Trophoblast cell (in vitro differentiated cells and primary cell): ENCODE results near the gene ANKRD6.

Experiments used
- DNase-seq, 2 donors: peaks; one replicate each; pipeline ENCODE4 v3.0.0-alpha.2; 2016
- H2AFZ ChIP-seq: 2 replicates; pipeline ENCODE4 v1.6.1; 2013; ENCODE audit warnings: low read length, moderate library complexity, mild to moderate bottlenecking; ENCODE audit not compliant: insufficient read depth, poor library complexity
- H2AK5ac ChIP-seq: 2 replicates; pipeline ENCODE4 v1.6.1; 2013; ENCODE audit warnings: mild to moderate bottlenecking, low read length
- H2BK120ac ChIP-seq: 2 replicates; pipeline ENCODE4 v1.6.1; 2013; ENCODE audit warnings: low read length, mild to moderate bottlenecking, moderate library complexity; ENCODE audit not compliant: insufficient read depth, poor library complexity
- H2BK12ac ChIP-seq: 2 replicates; pipeline ENCODE4 v1.6.1; 2013; ENCODE audit warnings: mild to moderate bottlenecking, low read length, moderate library complexity
- H2BK5ac ChIP-seq: 2 replicates; pipeline ENCODE4 v1.6.1; 2013; ENCODE audit warnings: low read length, low read depth, moderate library complexity, mild to moderate bottlenecking; ENCODE audit not compliant: poor library complexity
- H3K14ac ChIP-seq: 2 replicates; pipeline ENCODE4 v1.6.1; 2013; ENCODE audit warnings: mild to moderate bottlenecking, low read length
- H3K18ac ChIP-seq: 2 replicates; pipeline ENCODE4 v1.6.1; 2013; ENCODE audit warnings: mild to moderate bottlenecking, low read length
- H3K23ac ChIP-seq: 2 replicates; pipeline ENCODE4 v1.6.1; 2013; ENCODE audit warnings: low read length
- H3K27ac ChIP-seq: 2 replicates; pipeline ENCODE4 v1.5.1; 2013; ENCODE audit warnings: low read depth, mild to moderate bottlenecking, inconsistent platforms, low read length, moderate library complexity
- H3K27me3 ChIP-seq: 2 replicates; pipeline ENCODE4 v1.6.1; 2013; ENCODE audit warnings: inconsistent platforms, mild to moderate bottlenecking, low read length, moderate library complexity; ENCODE audit not compliant: insufficient read depth
- H3K36me3 ChIP-seq, 2 experiments: 1 replicate in 1 of 2; 2 replicates in 1 of 2; pipeline ENCODE4 v1.6.1; 2013; ENCODE audit warnings: low read length in 2 of 2, mild to moderate bottlenecking in 2 of 2, moderate library complexity in 1 of 2; ENCODE audit not compliant: insufficient read depth in 2 of 2, control insufficient read depth in 1 of 2
- H3K4ac ChIP-seq: 2 replicates; pipeline ENCODE4 v1.6.1; 2013; ENCODE audit warnings: low read depth, mild to moderate bottlenecking, low read length, moderate library complexity
- H3K4me1 ChIP-seq, 2 experiments: 1 replicate in 1 of 2; 2 replicates in 1 of 2; pipeline ENCODE4 v1.6.1; 2013; ENCODE audit warnings: low read length in 2 of 2, mild to moderate bottlenecking in 2 of 2, moderate library complexity in 1 of 2; ENCODE audit not compliant: insufficient read depth in 2 of 2, control insufficient read depth in 1 of 2
- H3K4me2 ChIP-seq: 2 replicates; pipeline ENCODE4 v1.6.1; 2013; ENCODE audit warnings: inconsistent platforms, mild to moderate bottlenecking, low read length, moderate library complexity
- H3K4me3 ChIP-seq: 2 replicates; pipeline ENCODE4 v1.5.1; 2013; ENCODE audit warnings: mild to moderate bottlenecking, low read depth, low read length, inconsistent platforms
- H3K79me1 ChIP-seq: one replicate; pipeline ENCODE4 v1.6.1; 2013; ENCODE audit warnings: low read length
- H3K79me2 ChIP-seq: 2 replicates; pipeline ENCODE4 v1.6.1; 2013; ENCODE audit warnings: low read length, mild to moderate bottlenecking; ENCODE audit not compliant: control insufficient read depth, insufficient read depth, poor library complexity
- H3K9ac ChIP-seq: 2 replicates; pipeline ENCODE4 v1.6.1; 2013; ENCODE audit warnings: mild to moderate bottlenecking, low read length
- H3K9me3 ChIP-seq: 2 replicates; pipeline ENCODE4 v1.6.1; 2013; ENCODE audit warnings: low read depth, mild to moderate bottlenecking, control low read depth, inconsistent platforms, low read length; ENCODE audit not compliant: insufficient read depth
- H4K12ac ChIP-seq: 2 replicates; pipeline ENCODE4 v1.6.1; 2013; ENCODE audit warnings: low read depth, mild to moderate bottlenecking, low read length, moderate library complexity
- H4K8ac ChIP-seq: 2 replicates; pipeline ENCODE4 v1.6.1; 2013; ENCODE audit warnings: low read depth, mild to moderate bottlenecking, low read length, moderate library complexity
- H4K91ac ChIP-seq: one replicate; pipeline ENCODE4 v1.6.1; 2013; ENCODE audit warnings: low read depth, mild to moderate bottlenecking, low read length, moderate library complexity
- WGBS: extraction: QIAGEN DNeasy Blood & Tissue Kit; methylation state at CpG from one replicate; pipeline ENCODE4 v1.1.7; 2013; ENCODE audit warnings: missing lambda C conversion rate; ENCODE audit not compliant: insufficient read length, insufficient coverage; ENCODE audit errors: extremely low coverage; 5-methylcytosine and 5-hydroxymethylcytosine counted together

Gene ANKRD6

DNA sequence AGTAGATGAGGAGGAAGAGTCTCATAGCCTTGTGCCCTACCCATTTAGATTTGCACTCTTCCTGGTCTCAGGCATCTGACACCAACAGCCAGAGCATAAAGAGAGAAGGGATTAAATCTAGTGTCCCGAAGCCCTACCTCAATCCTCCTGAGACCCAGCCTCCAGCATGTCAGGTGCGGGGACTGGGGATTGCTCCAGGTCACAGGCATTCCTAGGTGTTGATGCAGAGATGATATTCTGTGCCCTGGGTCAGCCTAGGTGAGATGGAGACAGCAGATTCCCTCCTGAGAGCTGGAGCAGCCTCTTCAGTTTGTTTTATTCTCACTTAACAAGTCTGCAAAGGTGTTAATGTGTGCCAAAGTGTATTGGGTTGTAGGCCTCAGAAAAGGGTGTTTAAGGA is 89.8 kb downstream of the ANKRD6 start:
- no peak overlapping the region for H3K4ac ChIP-seq
- no peak overlapping the region for H3K14ac ChIP-seq
- H4K8ac ChIP-seq = no peak overlapping the region
- H3K79me2 ChIP-seq = no peaks in the 10 kb centered on the region
- H2BK5ac ChIP-seq = no peak overlapping the region
- no peak overlapping the region for H2BK12ac ChIP-seq
- no peak overlapping the region for H2AFZ ChIP-seq
- H3K9me3 ChIP-seq = no peaks in the 10 kb centered on the region
- H3K36me3 ChIP-seq = no peaks in the 10 kb centered on the region
- no peak overlapping the region for H3K27ac ChIP-seq
- WGBS = no CpG with 5 or more reads among the region's 2 CpGs
- H3K4me1 ChIP-seq = peaks cover 15 to 17% of the 10 kb centered on the region in 2 experiments
- H3K79me1 ChIP-seq = no peaks in the 10 kb centered on the region
- H3K23ac ChIP-seq = no peak overlapping the region
- H3K27me3 ChIP-seq = no peaks in the 10 kb centered on the region
- H4K91ac ChIP-seq = no peak overlapping the region
- no peak overlapping the region for H2BK120ac ChIP-seq
- H4K12ac ChIP-seq = no peak overlapping the region
- no peak overlapping the region for H3K18ac ChIP-seq
- no peak overlapping the region for H3K4me2 ChIP-seq
- H3K4me3 ChIP-seq = no peak overlapping the region
- peak; percentile 87 for DNase-seq
- no peak overlapping the region for H2AK5ac ChIP-seq
- H3K9ac ChIP-seq = no peak overlapping the region

DNA sequence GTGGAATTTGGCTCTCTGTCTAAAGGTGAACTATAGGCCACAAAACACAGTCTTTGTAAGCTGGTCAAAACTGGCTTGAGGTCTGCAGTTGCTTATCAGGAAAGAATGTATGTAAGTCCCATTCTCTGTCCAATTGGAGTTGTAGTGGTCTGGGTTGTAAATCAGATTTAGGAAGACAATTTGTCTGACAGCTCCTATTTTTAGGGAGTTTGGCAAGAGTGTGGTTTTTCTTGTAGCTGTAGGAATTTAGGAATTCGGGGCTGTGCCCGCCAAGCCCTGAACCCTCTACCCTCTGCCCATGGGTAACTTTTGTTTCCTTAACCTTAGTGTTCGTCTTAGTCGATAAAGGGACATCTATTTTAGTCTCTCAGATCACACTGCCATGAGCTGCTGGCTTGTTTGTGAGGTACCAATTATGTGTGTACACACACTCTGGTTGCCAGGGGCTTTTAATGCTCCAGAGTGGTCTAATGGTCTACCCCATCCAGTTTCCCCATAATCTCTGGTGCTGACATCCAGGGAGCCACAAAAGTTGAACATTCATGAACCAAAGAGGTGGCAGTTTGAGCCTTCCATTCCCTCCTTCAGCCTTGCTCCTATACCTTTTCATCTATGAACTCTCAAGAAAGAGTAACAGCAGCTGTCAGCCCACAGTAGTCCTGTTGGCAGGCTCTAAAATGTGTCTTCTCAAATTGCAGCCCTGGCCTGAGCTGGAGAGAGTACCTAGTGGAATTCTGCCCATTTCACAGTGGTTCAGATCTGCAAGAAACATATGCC is 93.0 kb downstream of the ANKRD6 start:
- no peaks in the 10 kb centered on the region for H3K79me1 ChIP-seq
- H3K4ac ChIP-seq = no peak overlapping the region
- H4K8ac ChIP-seq = no peak overlapping the region
- H3K27me3 ChIP-seq = no peaks in the 10 kb centered on the region
- H3K4me2 ChIP-seq = no peak overlapping the region
- H2BK120ac ChIP-seq = no peak overlapping the region
- H3K14ac ChIP-seq = no peak overlapping the region
- no peak overlapping the region for H4K12ac ChIP-seq
- no peak overlapping the region for H3K18ac ChIP-seq
- no peak overlapping the region for H2AFZ ChIP-seq
- no peak overlapping the region for H3K23ac ChIP-seq
- H3K4me1 ChIP-seq = peaks cover 15 to 19% of the 10 kb centered on the region in 2 experiments
- H2BK5ac ChIP-seq = peak overlapping the region; percentile 32
- H2AK5ac ChIP-seq = no peak overlapping the region
- no peak overlapping the region for H3K9ac ChIP-seq
- H3K36me3 ChIP-seq = no peaks in the 10 kb centered on the region
- no peaks in the 10 kb centered on the region for H3K9me3 ChIP-seq
- no CpG with 5 or more reads among the region's 4 CpGs for WGBS
- H4K91ac ChIP-seq = peak overlapping the region; percentile 19
- H3K4me3 ChIP-seq = no peak overlapping the region
- no peaks in the 10 kb centered on the region for H3K79me2 ChIP-seq
- H2BK12ac ChIP-seq = no peak overlapping the region
- H3K27ac ChIP-seq = no peak overlapping the region
- no peak for DNase-seq

DNA sequence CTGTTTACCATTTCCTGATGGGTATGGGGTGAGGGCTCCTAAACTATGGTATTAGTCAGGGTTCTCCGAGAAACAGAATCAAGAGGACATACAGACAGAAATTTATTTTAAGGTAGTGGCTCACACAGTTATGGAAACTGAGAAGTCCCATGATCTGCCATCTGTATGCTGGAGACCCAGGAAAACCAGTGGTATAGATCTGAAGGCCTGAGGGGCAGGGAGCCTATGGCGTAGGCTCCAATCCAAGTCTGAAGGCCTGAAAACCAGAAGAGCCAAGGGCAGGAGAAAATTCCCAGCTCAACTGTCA is 93.6 kb downstream of the ANKRD6 start:
- H3K18ac ChIP-seq = no peak overlapping the region
- H2BK120ac ChIP-seq = peak overlapping the region; percentile 46
- no peak overlapping the region for H2BK5ac ChIP-seq
- H4K12ac ChIP-seq = no peak overlapping the region
- H3K36me3 ChIP-seq = no peaks in the 10 kb centered on the region
- no peak overlapping the region for H2BK12ac ChIP-seq
- no peak overlapping the region for H4K91ac ChIP-seq
- H3K9ac ChIP-seq = no peak overlapping the region
- peak overlapping the region; percentile 22 for H3K14ac ChIP-seq
- H2AFZ ChIP-seq = no peak overlapping the region
- no peak overlapping the region for H3K4me3 ChIP-seq
- no peak overlapping the region for H3K4ac ChIP-seq
- no peak overlapping the region for H3K4me2 ChIP-seq
- no peaks in the 10 kb centered on the region for H3K27me3 ChIP-seq
- H3K9me3 ChIP-seq = no peaks in the 10 kb centered on the region
- no peak for DNase-seq
- no peak overlapping the region for H3K27ac ChIP-seq
- no peak overlapping the region for H3K23ac ChIP-seq
- H2AK5ac ChIP-seq = no peak overlapping the region
- H3K4me1 ChIP-seq = peaks cover 15 to 19% of the 10 kb centered on the region in 2 experiments
- no CpG with 5 or more reads among the region's 2 CpGs for WGBS
- no peaks in the 10 kb centered on the region for H3K79me2 ChIP-seq
- H3K79me1 ChIP-seq = no peaks in the 10 kb centered on the region
- no peak overlapping the region for H4K8ac ChIP-seq

DNA sequence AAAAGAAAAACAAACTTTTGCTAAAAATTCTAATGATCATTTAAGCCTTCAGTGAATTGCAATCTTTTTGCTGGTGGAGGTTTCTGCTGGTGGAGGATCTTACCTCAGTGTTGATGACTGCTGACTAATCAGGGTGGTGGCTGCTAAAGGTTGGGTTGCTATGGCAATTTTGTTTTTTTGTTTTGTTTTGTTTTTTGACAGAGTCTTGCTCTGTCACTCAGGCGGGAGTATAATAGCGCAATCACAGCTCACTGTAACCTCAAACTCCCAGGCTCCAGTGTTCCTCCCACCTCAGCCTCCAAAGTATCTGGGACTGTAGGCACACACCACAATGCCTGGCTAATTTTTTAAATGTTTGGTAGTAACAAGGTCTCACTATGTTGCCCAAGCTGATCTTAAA is 94.7 kb downstream of the ANKRD6 start:
- Histone ChIP-seq H3K14ac (no peak overlapping the region), H3K9ac (no peak overlapping the region), H2BK12ac (no peak overlapping the region), H3K9me3 (no peaks in the 10 kb centered on the region), H3K79me1 (no peaks in the 10 kb centered on the region), H2AFZ (no peak overlapping the region), H3K4ac (no peak overlapping the region), H2BK120ac (no peak overlapping the region), H3K23ac (no peak overlapping the region), H2AK5ac (no peak overlapping the region), H3K4me3 (no peak overlapping the region), H4K91ac (no peak overlapping the region), H4K12ac (no peak overlapping the region), H2BK5ac (no peak overlapping the region), H3K36me3 (no peaks in the 10 kb centered on the region), H3K18ac (no peak overlapping the region), H3K27ac (no peak overlapping the region), H4K8ac (no peak overlapping the region), H3K79me2 (no peaks in the 10 kb centered on the region), H3K27me3 (no peaks in the 10 kb centered on the region), H3K4me2 (no peak overlapping the region), H3K4me1 (peaks cover 15 to 18% of the 10 kb centered on the region in 2 experiments)
- DNase-seq = peak; percentile 87 to 99
- WGBS = no CpG with 5 or more reads among the region's 2 CpGs
